HG02759 (cell line): Measurements from ENCODE around the gene EIF3K.

Experiments
- ATAC-seq: cut with Tn5 transposase; IDR thresholded peaks from one replicate; pipeline ENCODE4 v1.9.1; 2021; ENCODE audit warnings: mild to moderate bottlenecking, moderate library complexity; ENCODE audit not compliant: unreplicated experiment

EIF3K gene

GRCh38 chr19:38665219-38665931 lies 46.4 kb downstream of the EIF3K start:
- ATAC-seq = no peak

- no peak for ATAC-seq
These were observed 47.1 kb downstream of the EIF3K start for GRCh38 chr19:38665950-38666662.

- no peak for ATAC-seq
These were observed 47.9 kb downstream of the EIF3K start for GRCh38 chr19:38666663-38667511.

- no peak for ATAC-seq
These were observed 48.7 kb downstream of the EIF3K start for GRCh38 chr19:38667661-38668171.

GRCh38 chr19:38669552-38669951 lies 50.6 kb downstream of the EIF3K start:
- ATAC-seq = no peak

GRCh38 chr19:38670921-38671398 lies 52.0 kb downstream of the EIF3K start:
- ATAC-seq = no peak

GRCh38 chr19:38671654-38672053 lies 52.7 kb downstream of the EIF3K start:
- no peak for ATAC-seq

GRCh38 chr19:38673030-38673429 lies 54.0 kb downstream of the EIF3K start:
- no peak for ATAC-seq

GRCh38 chr19:38674388-38675171 lies 55.6 kb downstream of the EIF3K start:
- no peak for ATAC-seq

- no peak for ATAC-seq
These were observed 56.6 kb downstream of the EIF3K start for GRCh38 chr19:38675611-38676010.

GRCh38 chr19:38676023-38676877 lies 57.3 kb downstream of the EIF3K start:
- no peak for ATAC-seq

GRCh38 chr19:38676878-38677646 lies 58.1 kb downstream of the EIF3K start:
- ATAC-seq = no peak

- ATAC-seq = no peak
These were observed 59.4 kb downstream of the EIF3K start for GRCh38 chr19:38678217-38678890.

- ATAC-seq = no peak
These were observed 60.0 kb downstream of the EIF3K start for GRCh38 chr19:38678891-38679494.

- no peak for ATAC-seq
These were observed 60.9 kb downstream of the EIF3K start for GRCh38 chr19:38679839-38680238.

GRCh38 chr19:38682195-38682867 lies 63.3 kb downstream of the EIF3K start:
- ATAC-seq = no peak

GRCh38 chr19:38682872-38683392 lies 63.9 kb downstream of the EIF3K start:
- no peak for ATAC-seq
